Keratinocyte (primary cell): ENCODE measurements around the gene MAD1L1. TPM values are rescaled to one million over a fixed set of nuclear protein-coding genes. Genes with fewer than 3 reads are reported as not detected.

ENCODE experiments used
- DNase-seq: peaks from one replicate; pipeline ENCODE4 v3.0.0-alpha.2; 2011; ENCODE audit warnings: low read depth, missing footprints, low spot score
- FAIRE-seq: peaks from 2 replicates; lab custom pipeline; 2011; peaks lifted over from hg19 to GRCh38; lab: Jason Lieb, UNC
- H2AFZ ChIP-seq: 2 replicates; pipeline ENCODE4 v1.6.0; 2012; ENCODE audit warnings: low read length, control low read depth, inconsistent platforms; ENCODE audit not compliant: control insufficient read depth
- H3K27ac ChIP-seq: 2 replicates; pipeline ENCODE4 v1.5.1; 2011; ENCODE audit warnings: low read length; ENCODE audit not compliant: control insufficient read depth, insufficient read depth
- H3K27me3 ChIP-seq: 3 replicates; pipeline ENCODE4 v1.6.0; 2011; ENCODE audit warnings: low read length; ENCODE audit not compliant: control insufficient read depth, insufficient read depth; ENCODE audit errors: extremely low read depth
- H3K36me3 ChIP-seq, 2 experiments: 2 replicates in 1 of 2; 3 replicates in 1 of 2; pipeline ENCODE4 v1.5.1; 2011; ENCODE audit warnings: low read length in 2 of 2, mild to moderate bottlenecking in 1 of 2; ENCODE audit not compliant: control insufficient read depth in 2 of 2, insufficient read depth in 2 of 2; ENCODE audit errors: extremely low read depth in 1 of 2
- H3K4me1 ChIP-seq: 3 replicates; pipeline ENCODE4 v1.5.1; 2011; ENCODE audit warnings: low read length; ENCODE audit not compliant: control insufficient read depth, insufficient read depth; ENCODE audit errors: extremely low read depth
- H3K4me2 ChIP-seq: 3 replicates; pipeline ENCODE4 v1.6.0; 2011; ENCODE audit warnings: low read depth, low read length; ENCODE audit not compliant: control insufficient read depth, insufficient read depth; ENCODE audit errors: extremely low read depth
- H3K4me3 ChIP-seq, 3 experiments: fragments of 200-600 bp in 1 of 3; sonication (generic) in 1 of 3; 2 replicates in 2 of 3; 3 replicates in 1 of 3; pipeline ENCODE4 v1.5.1; 2011 to 2016; ENCODE audit warnings: low read length in 3 of 3, mild to moderate bottlenecking in 3 of 3, control low read depth in 2 of 3, inconsistent platforms in 1 of 3, low read depth in 1 of 3, mixed read lengths in 1 of 3, mixed run types in 1 of 3, moderate library complexity in 1 of 3; ENCODE audit not compliant: control insufficient read depth in 2 of 3, insufficient read depth in 2 of 3; ENCODE audit errors: extremely low read depth in 1 of 3
- H3K79me2 ChIP-seq: 2 replicates; pipeline ENCODE4 v1.6.0; 2012; ENCODE audit warnings: low read length; ENCODE audit not compliant: control insufficient read depth, insufficient read depth
- H3K9ac ChIP-seq: 3 replicates; pipeline ENCODE4 v1.6.0; 2011; ENCODE audit warnings: low read length; ENCODE audit not compliant: control insufficient read depth, insufficient read depth; ENCODE audit errors: extremely low read depth
- H3K9me1 ChIP-seq: 3 replicates; pipeline ENCODE4 v1.6.0; 2011; ENCODE audit warnings: low read length; ENCODE audit not compliant: control insufficient read depth, insufficient read depth; ENCODE audit errors: extremely low read depth
- H3K9me3 ChIP-seq: 2 replicates; pipeline ENCODE4 v1.5.1; 2012; ENCODE audit warnings: low read depth, low read length; ENCODE audit not compliant: control insufficient read depth
- H4K20me1 ChIP-seq: 3 replicates; pipeline ENCODE4 v1.6.0; 2011; ENCODE audit warnings: low read length; ENCODE audit not compliant: control insufficient read depth, insufficient read depth; ENCODE audit errors: extremely low read depth
- CTCF ChIP-seq, 3 experiments: IDR thresholded peaks in 1 of 3; conservative IDR thresholded peaks in 1 of 3; optimal IDR thresholded peaks in 1 of 3; 2 replicates in 2 of 3; 3 replicates in 1 of 3; pipeline versions ENCODE3 to v1.5.1; 2011; ENCODE audit warnings: low read length in 3 of 3, mild to moderate bottlenecking in 3 of 3, moderate library complexity in 2 of 3, control low read depth in 1 of 3, inconsistent platforms in 1 of 3; ENCODE audit not compliant: insufficient read depth in 2 of 3; ENCODE audit errors: extremely low read depth in 1 of 3
- EZH2 ChIP-seq: IDR thresholded peaks from one replicate; pipeline ENCODE4 v1.6.1; 2012; ENCODE audit warnings: inconsistent platforms, mild to moderate bottlenecking, low read length, moderate library complexity
- dilution Hi-C: fragments of 300-500 bp; cut with MboI; formaldehyde crosslinking; loops from one replicate; pipeline ENCODE4 v1.7.0; 2020; ENCODE audit warnings: low sequenced_read_pairs; ENCODE audit not compliant: extremely low pct_ligation_motif_present
- polyA plus RNA-seq, 5 experiments: library from polyadenylated mRNA; depleted of rRNA in 3 of 5; stranded (reverse) in 3 of 5; stranded (forward) in 1 of 5; unstranded in 1 of 5; fragments of >200 nt; gene quantifications; 1 replicate in 1 of 5; 2 replicates in 3 of 5; 3 replicates in 1 of 5; pipeline versions ENCODE4 v1.2.1 to v1.2.3, GENCODE V29; 2011 to 2012; ENCODE audit warnings: missing spikeins in 2 of 5, low read depth in 1 of 5, low replicate concordance in 1 of 5

Gene MAD1L1
- polyA plus RNA-seq, 1 donor (not counting 4 experiments of a cell fraction or from before 2014, with no cell fraction given): 18.0 TPM

DNA sequence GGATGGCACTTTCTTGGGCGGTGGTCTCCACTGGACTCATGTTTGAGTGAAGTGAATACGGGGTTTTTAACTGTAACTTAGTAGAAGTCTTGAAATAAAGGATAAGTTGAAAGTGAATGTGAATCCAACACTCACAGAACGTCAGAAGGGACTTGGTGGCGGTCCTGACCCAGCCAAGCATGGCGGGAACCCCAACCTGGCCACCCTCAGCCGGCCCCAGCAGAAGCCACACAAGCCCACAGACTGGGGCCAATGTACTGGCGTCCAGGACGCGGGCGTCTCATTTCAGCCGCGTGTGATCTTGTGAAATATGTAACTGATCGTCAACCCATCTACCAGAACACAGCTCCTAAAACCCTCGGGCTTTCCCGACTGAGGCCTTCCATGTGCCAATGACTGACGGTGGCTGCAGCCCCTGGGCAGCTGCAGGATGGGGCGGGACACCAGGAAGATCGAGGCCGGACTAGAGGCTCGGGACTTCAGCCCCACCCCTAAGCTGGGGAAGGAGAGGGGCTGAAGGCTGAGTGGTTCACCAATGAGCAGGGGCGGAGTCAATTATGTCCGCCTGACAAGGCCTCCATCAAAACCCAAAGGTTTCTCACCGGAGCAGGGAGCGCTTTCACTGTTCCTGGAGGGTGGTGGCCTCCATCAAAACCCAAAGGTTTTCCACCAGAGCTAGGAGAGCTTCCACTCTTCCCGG lies 161.5 kb downstream of the MAD1L1 start:
- dilution Hi-C loops: no loop called here
- no peaks in the 10 kb centered on the region for H3K9me3 ChIP-seq
- no peak for FAIRE-seq

GRCh38 chr7:2070151-2070763 lies 162.5 kb downstream of the MAD1L1 start:
- Histone ChIP-seq H2AFZ (no peak overlapping the region), H3K36me3 (peaks cover 5 to 10% of the 10 kb centered on the region in 2 experiments), H3K27me3 (no peaks in the 10 kb centered on the region), H3K4me1 (no peaks in the 10 kb centered on the region), H3K79me2 (no peaks in the 10 kb centered on the region), H3K9me3 (no peaks in the 10 kb centered on the region), H3K9me1 (no peaks in the 10 kb centered on the region), H3K4me3 (no peak overlapping the region), H3K9ac (no peak overlapping the region), H3K27ac (no peak overlapping the region), H4K20me1 (peaks cover 4% of the 10 kb centered on the region), H3K4me2 (no peak overlapping the region)
- no peak for DNase-seq
- TF ChIP-seq EZH2 (no peak), CTCF (optimal IDR thresholded peaks at IDR 0.05 in 1 of 3, IDR thresholded peaks at IDR 0.05 in 1 of 3, conservative IDR thresholded peaks at IDR 0.05 in 1 of 3; ENCODE audit: extremely low read depth in 1 of 3, insufficient read depth in 2 of 3, low read length in 3 of 3) (no peak)
- no peak for FAIRE-seq
- dilution Hi-C loops: no loop called here

More for the DNA sequence above, 161.5 kb downstream of the MAD1L1 start:
- no peak overlapping the region for H2AFZ ChIP-seq
- no peaks in the 10 kb centered on the region for H3K4me1 ChIP-seq
- H3K27me3 ChIP-seq: no peaks in the 10 kb centered on the region
- H3K4me2 ChIP-seq: no peak overlapping the region
- TF ChIP-seq EZH2 (no peak), CTCF (optimal IDR thresholded peaks at IDR 0.05 in 1 of 3, IDR thresholded peaks at IDR 0.05 in 1 of 3, conservative IDR thresholded peaks at IDR 0.05 in 1 of 3; ENCODE audit: extremely low read depth in 1 of 3, insufficient read depth in 2 of 3, low read length in 3 of 3) (no peak)
- no peaks in the 10 kb centered on the region for H3K79me2 ChIP-seq
- H3K9ac ChIP-seq: no peak overlapping the region
- peaks cover 4% of the 10 kb centered on the region for H4K20me1 ChIP-seq
- H3K4me3 ChIP-seq: no peak overlapping the region
- H3K36me3 ChIP-seq: peaks cover 6 to 10% of the 10 kb centered on the region in 2 experiments
- H3K9me1 ChIP-seq: no peaks in the 10 kb centered on the region
- DNase-seq: no peak
- H3K27ac ChIP-seq: no peak overlapping the region
